ENCODE data around the gene TLR4.

DNA sequence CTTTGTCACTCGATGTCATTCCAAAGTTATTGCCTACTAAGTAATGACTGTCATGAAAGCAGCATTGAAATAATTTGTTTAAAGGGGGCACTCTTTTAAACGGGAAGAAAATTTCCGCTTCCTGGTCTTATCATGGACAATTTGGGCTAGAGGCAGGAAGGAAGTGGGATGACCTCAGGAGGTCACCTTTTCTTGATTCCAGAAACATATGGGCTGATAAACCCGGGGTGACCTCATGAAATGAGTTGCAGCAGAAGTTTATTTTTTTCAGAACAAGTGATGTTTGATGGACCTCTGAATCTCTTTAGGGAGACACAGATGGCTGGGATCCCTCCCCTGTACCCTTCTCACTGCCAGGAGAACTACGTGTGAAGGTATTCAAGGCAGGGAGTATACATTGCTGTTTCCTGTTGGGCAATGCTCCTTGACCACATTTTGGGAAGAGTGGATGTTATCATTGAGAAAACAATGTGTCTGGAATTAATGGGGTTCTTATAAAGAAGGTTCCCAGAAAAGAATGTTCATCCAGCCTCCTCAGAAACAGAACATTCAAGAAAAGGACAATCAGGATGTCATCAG lies 11.3 kb downstream of the TLR4 start:
- TF ChIP-seq, protein P1, sequence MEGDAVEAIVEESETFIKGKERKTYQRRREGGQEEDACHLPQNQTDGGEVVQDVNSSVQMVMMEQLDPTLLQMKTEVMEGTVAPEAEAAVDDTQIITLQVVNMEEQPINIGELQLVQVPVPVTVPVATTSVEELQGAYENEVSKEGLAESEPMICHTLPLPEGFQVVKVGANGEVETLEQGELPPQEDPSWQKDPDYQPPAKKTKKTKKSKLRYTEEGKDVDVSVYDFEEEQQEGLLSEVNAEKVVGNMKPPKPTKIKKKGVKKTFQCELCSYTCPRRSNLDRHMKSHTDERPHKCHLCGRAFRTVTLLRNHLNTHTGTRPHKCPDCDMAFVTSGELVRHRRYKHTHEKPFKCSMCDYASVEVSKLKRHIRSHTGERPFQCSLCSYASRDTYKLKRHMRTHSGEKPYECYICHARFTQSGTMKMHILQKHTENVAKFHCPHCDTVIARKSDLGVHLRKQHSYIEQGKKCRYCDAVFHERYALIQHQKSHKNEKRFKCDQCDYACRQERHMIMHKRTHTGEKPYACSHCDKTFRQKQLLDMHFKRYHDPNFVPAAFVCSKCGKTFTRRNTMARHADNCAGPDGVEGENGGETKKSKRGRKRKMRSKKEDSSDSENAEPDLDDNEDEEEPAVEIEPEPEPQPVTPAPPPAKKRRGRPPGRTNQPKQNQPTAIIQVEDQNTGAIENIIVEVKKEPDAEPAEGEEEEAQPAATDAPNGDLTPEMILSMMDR (IDR thresholded peaks at IDR 0.05; ENCODE audit: low read depth, low read length), result no peak
- TF ChIP-seq EZH2phosphoT487 (IDR thresholded peaks at IDR 0.05; ENCODE audit: low read depth), result no peak

All from OCI-LY3 (cell line).